ENCODE data around the gene ME3.
A peak's percentile ranks its signal among the peaks of the same experiment; 100 is the strongest.

ME3 gene

DNA sequence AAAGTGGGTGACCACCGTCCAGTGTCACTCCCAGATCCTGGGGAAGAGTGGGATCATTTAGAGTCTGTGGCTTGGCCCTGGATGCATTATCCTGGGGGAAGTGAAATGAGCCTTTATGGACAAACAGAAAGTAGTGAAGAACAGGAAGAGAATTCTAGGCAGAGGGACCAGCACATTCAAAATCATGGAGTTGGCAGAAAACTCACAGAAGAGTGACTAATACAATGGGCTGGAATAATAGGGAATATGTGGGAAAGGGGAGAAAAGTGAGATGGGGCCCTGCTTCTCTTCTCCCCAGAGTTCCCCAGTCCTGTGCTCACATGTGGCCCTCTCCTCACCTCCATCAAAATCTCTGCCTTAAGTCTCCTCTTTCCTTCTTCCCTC lies 213.4 kb downstream of the ME3 start:
- peaks cover 4% of the 10 kb centered on the region for H3K36me3 Mint-ChIP-seq (ENCODE audit: low read depth)
- no peak overlapping the region for H3K4me3 Mint-ChIP-seq
- no peak overlapping the region for H3K27ac Mint-ChIP-seq
- no peaks in the 10 kb centered on the region for H3K9me3 Mint-ChIP-seq
- TF ChIP-seq, protein P1, sequence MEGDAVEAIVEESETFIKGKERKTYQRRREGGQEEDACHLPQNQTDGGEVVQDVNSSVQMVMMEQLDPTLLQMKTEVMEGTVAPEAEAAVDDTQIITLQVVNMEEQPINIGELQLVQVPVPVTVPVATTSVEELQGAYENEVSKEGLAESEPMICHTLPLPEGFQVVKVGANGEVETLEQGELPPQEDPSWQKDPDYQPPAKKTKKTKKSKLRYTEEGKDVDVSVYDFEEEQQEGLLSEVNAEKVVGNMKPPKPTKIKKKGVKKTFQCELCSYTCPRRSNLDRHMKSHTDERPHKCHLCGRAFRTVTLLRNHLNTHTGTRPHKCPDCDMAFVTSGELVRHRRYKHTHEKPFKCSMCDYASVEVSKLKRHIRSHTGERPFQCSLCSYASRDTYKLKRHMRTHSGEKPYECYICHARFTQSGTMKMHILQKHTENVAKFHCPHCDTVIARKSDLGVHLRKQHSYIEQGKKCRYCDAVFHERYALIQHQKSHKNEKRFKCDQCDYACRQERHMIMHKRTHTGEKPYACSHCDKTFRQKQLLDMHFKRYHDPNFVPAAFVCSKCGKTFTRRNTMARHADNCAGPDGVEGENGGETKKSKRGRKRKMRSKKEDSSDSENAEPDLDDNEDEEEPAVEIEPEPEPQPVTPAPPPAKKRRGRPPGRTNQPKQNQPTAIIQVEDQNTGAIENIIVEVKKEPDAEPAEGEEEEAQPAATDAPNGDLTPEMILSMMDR (IDR thresholded peaks at IDR 0.05), result no peak
- no peak for DNase-seq
- H3K4me1 Mint-ChIP-seq, result peaks cover 41% of the 10 kb centered on the region
- H3K27me3 Mint-ChIP-seq (ENCODE audit: low read depth, poor library complexity), result no peaks in the 10 kb centered on the region

DNA sequence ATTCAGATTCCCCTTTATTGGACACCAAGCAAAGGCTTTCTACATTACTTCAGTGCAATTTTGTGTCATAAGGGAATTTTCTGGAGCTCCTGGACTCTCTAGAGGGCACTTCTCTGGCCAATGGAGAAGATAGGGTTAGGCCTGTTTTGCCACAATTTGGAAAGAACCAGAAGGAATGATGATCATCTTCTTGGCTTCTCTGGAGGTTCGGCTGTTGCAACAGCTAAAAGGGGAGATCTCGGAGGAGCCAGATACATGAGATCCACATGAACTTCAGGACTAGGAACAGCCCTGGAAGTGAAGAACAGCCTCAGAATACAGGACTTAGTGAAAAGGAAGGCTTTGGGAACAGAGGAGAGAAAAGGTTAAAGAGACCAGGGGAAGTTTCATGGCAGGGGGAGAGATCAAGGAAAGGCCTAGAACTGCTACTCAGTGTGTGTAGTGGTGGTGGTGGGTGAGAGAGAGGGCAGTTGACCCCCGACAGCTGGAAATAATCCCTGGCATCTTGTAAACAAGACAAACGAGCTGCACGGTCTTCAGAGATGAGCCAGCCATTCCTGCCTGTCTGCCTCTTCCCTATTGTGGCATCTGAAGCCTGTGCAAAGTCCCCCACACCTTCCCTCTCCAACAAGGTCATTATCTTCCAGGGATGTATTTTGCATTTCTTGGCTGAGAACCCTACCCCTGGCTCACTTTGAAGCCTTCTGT lies 214.0 kb downstream of the ME3 start:
- Mint-ChIP-seq H3K27ac (no peak overlapping the region), H3K36me3 (ENCODE audit: low read depth) (peaks cover 4% of the 10 kb centered on the region), H3K4me3 (no peak overlapping the region), H3K27me3 (ENCODE audit: low read depth, poor library complexity) (no peaks in the 10 kb centered on the region), H3K9me3 (no peaks in the 10 kb centered on the region), H3K4me1 (peaks cover 41% of the 10 kb centered on the region)
- TF ChIP-seq, protein P1 (IDR thresholded peaks at IDR 0.05), result no peak
- DNase-seq, result no peak

DNA sequence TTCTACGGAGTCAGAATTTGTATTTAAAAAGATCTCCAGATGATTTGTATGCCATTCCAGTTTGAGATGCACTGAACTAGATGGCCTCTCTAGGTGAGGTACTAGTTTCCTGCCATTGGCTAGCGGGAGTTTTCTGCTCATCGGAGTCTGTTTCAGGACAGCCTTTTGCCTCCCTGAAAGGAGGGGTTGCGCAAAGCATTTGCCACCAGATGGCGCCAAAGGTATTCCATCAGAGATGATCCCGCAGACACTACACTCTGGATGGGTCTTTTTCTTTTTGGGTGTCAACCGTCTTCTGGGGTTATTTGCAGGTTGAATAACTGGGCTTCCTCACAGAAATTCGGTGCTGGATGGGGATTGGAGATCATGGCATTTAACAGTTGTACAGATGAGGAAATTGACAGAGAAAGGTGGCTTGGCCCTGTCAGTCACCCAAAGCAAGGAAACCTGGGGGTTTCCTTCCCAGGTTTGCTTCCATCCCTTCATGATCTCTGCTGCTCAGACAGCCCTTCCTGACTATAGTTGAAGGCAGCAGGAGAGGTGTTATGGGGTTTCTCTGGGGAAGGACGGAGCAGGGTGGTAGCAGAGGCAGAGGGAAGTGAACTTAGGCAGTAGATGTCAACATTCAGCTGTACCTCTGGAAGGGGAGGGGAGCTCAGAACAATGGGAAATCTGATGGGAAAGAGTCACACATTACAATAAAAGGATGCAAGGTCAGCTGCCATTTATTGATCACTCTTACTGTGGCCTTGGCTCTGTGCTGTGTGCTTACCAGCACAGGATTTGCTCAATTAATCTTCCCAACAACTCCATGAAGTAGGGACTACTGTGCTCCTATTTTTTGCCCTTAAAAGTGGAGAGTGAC lies 216.1 kb downstream of the ME3 start:
- DNase-seq, result peak; percentile 92
- H3K36me3 Mint-ChIP-seq (ENCODE audit: low read depth), result no peaks in the 10 kb centered on the region
- TF ChIP-seq, protein P1 (IDR thresholded peaks at IDR 0.05), result peak; percentile 95
- H3K27me3 Mint-ChIP-seq (ENCODE audit: low read depth, poor library complexity), result no peaks in the 10 kb centered on the region
- H3K9me3 Mint-ChIP-seq, result no peaks in the 10 kb centered on the region
- H3K27ac Mint-ChIP-seq, result no peak overlapping the region
- H3K4me3 Mint-ChIP-seq, result no peak overlapping the region
- peaks cover 36% of the 10 kb centered on the region for H3K4me1 Mint-ChIP-seq

DNA sequence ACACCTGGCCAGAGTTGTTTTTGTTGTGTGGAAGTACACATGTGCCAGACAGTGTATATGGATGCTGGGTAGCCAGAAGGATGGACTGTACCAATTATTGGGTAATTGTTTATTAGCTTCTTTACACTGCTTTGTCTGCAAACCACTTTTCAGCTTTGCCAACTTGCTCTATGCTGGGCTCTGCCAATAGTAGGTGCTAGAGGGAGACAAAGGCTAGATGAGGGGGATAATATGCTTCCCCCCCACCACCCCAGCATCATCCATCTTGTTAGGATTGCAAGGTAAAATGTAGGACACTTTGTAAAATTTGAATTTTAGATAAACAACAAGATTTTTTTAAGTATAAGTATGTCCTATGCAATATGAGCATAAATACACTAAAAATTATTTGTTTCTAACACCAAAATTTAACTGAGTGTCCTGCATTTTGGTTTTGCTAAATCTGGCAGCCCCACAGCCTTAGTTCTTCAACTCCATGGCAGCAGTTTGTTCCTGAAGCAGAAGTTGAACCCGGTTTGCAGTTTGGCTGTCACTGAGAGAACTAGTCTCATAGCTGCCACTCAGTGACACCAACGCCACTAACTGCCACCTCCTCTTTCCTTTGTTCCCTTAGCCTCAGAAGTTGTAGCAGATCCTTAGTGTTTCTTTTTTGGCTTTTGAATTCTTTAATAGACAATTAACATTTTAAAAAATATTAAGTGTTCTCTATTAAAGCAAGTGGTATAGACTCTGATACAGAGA lies 219.0 kb downstream of the ME3 start:
- TF ChIP-seq, protein P1 (IDR thresholded peaks at IDR 0.05), result peak; percentile 9
- no peak overlapping the region for H3K4me3 Mint-ChIP-seq
- H3K27ac Mint-ChIP-seq, result no peak overlapping the region
- no peaks in the 10 kb centered on the region for H3K27me3 Mint-ChIP-seq (ENCODE audit: low read depth, poor library complexity)
- H3K4me1 Mint-ChIP-seq, result peaks cover 16% of the 10 kb centered on the region
- no peaks in the 10 kb centered on the region for H3K36me3 Mint-ChIP-seq (ENCODE audit: low read depth)
- DNase-seq, result no peak
- no peaks in the 10 kb centered on the region for H3K9me3 Mint-ChIP-seq

DNA sequence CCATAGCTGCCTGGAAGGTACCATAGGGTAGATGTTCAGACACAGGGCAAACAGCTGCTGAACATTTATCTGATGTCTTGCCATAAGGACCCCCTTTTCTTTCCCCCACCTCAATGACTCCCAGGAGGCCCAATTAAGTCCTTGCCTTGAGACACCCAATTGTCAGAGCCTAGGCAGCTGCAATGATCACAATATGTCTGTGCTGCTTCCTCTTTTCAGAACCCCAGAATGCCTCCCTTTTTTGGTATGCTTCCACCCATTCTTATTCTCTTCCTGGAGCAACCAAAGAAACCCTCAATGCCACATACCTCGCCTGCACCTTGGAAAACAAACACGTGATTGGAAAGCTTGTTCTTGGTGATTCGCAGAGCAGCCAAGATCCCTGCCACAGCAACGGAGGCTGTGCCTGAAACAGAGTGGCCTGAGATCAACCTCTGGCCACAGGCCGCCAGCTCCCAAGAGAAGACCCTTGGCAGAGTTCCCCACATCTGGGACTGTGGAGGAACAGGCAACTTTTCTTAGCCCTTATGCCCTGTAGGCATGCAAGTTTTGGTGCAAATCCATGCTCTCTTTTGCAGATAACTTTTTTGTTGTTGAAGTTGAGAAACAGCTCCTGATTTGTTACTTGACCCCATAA lies 222.3 kb downstream of the ME3 start:
- H3K4me1 Mint-ChIP-seq, result no peaks in the 10 kb centered on the region
- no peaks in the 10 kb centered on the region for H3K9me3 Mint-ChIP-seq
- TF ChIP-seq, protein P1 (IDR thresholded peaks at IDR 0.05), result no peak
- no peak for DNase-seq
- no peaks in the 10 kb centered on the region for H3K36me3 Mint-ChIP-seq (ENCODE audit: low read depth)
- H3K27ac Mint-ChIP-seq, result no peak overlapping the region
- H3K4me3 Mint-ChIP-seq, result no peak overlapping the region
- peaks cover 4% of the 10 kb centered on the region for H3K27me3 Mint-ChIP-seq (ENCODE audit: low read depth, poor library complexity)
